Upper lobe of left lung (tissue), 6 donors: ENCODE measurements around the gene ETV7. TPM values are rescaled to one million over a fixed set of nuclear protein-coding genes. Genes with fewer than 3 reads are reported as not detected.

Experiments
- ATAC-seq, 2 donors: fragments of 200-7000 bp; cut with Tn5 transposase; one replicate each; pipeline ENCODE4 v1.9.1; 2022; ENCODE audit warnings: mild to moderate bottlenecking in 2 of 2, moderate library complexity in 2 of 2; ENCODE audit not compliant: low FRiP score in 2 of 2
- DNase-seq, 2 donors: peaks; one replicate each; pipeline ENCODE4 v3.0.0-alpha.2; 2019 to 2020
- H3K27ac ChIP-seq, 4 donors: fragments of 200-600 bp; sonication (generic); one replicate each; pipeline ENCODE4 v1.5.1; 2016 to 2019
- H3K27me3 ChIP-seq, 4 donors: fragments of 200-600 bp; sonication (generic); one replicate each; pipeline ENCODE4 v1.5.1; 2017 to 2019
- H3K36me3 ChIP-seq, 4 donors: fragments of 200-600 bp; sonication (generic); one replicate each; pipeline ENCODE4 v1.5.1; 2016 to 2019
- H3K4me1 ChIP-seq, 4 donors: fragments of 200-600 bp; sonication (generic); one replicate each; pipeline ENCODE4 v1.5.1; 2018 to 2019
- H3K4me3 ChIP-seq, 4 donors: fragments of 200-600 bp; sonication (generic); one replicate each; pipeline ENCODE4 v1.5.1; 2017 to 2019; ENCODE audit warnings: mild to moderate bottlenecking in 2 of 4, moderate library complexity in 1 of 4
- H3K9me3 ChIP-seq, 4 donors: fragments of 200-600 bp; sonication (generic); one replicate each; pipeline ENCODE4 v1.5.1; 2018 to 2019
- CTCF ChIP-seq, 6 experiments: fragments of 450-650 bp in 4 of 6; fragments of 200-600 bp in 2 of 6; sonication (generic) in 2 of 6; IDR thresholded peaks; one replicate each; pipeline ENCODE4 v1.5.1; 2016 to 2019; ENCODE audit warnings: antibody characterized with exemption in 6 of 6
- EP300 ChIP-seq, 4 donors: sonication (generic); formaldehyde crosslinking; IDR thresholded peaks; one replicate each; pipeline ENCODE4 v1.5.1; 2017; ENCODE audit warnings: antibody characterized with exemption in 4 of 4, control low read depth in 2 of 4
- POLR2A ChIP-seq, 4 donors: fragments of 450-650 bp; IDR thresholded peaks; one replicate each; pipeline ENCODE4 v1.5.1; 2016 to 2017; ENCODE audit warnings: antibody characterized with exemption in 4 of 4, mild to moderate bottlenecking in 2 of 4
- POLR2AphosphoS5 ChIP-seq, 2 donors: sonication (generic); formaldehyde crosslinking; IDR thresholded peaks; one replicate each; pipeline ENCODE4 v1.5.1; 2017; ENCODE audit warnings: antibody characterized with exemption in 2 of 2
- WGBS, 2 donors: methylation state at CpG; one replicate each; pipeline ENCODE4 v1.1.5; 2017 to 2018; 5-methylcytosine and 5-hydroxymethylcytosine counted together
- total RNA-seq, 6 donors: library from RNA; depleted of rRNA in 4 of 6; stranded (reverse); fragments of >200 nt in 4 of 6; gene quantifications; one replicate each; pipeline versions ENCODE4 v1.1.0 to v1.2.1, GENCODE V29; 2016 to 2021
- donor health status: DM: no; HTN: no; CAD: no; lungs with moderate emphysema.
- donor health status: DM: no; HTN: yes; CAD: no; lungs with severe emphysema.

The ETV7 gene
- total RNA-seq: 10 to 100 TPM in 1 of 6 donors, 1 to 10 TPM in 5; 2.0 to 10.5 (median 4.2) TPM

DNA sequence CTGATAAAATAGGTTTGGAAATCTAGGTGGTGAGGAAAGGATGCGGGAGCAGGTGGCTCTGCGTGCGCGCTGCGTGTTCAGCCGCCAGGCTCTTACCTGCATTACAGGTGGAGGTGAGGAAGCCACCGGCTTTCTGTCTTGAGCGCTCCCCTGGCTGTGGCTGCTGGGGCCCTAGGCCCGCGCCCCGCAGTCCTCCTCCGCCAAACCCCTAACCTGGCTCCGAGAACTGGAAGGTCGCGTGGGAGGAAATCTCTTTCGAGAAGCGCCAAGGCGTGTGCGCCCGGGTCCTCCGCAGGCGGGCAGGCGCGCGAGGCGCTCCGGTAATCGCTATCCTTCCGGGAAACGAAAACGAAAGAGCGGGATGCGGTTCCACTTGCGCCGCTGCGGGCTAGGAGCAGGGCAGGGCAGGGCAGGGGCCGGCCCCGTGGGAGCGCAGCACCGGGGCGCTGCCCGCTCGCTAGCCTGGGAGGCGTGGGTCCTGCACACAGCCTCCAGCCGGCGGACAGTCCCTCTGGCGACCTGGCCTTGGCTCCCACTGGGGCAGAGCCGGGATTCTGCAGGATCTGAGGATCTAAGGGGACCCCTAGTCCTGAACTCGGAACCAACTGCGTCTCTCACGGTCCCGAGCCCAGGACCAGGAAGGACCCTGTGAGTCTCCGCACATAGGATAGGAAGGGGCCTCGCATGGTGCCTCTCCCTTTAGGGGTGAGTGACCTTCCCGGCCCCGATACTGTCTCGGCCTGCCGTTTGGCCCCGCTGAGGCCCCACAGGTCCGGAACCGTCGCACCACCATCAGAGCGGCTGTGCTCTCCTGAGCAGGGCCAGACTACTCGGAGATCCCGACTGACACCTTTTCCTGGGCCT, at the start of gene ETV7:
TSS of gene ETV7 (minus strand) at position 230 of the 864 bp plus-strand sequence. CDS start at position 102, 128 bp downstream.
- Histone ChIP-seq H3K4me3 (peak within 1 kb of the TSS; percentile 49 to 79 (median 68)), H3K27ac (peak within 1 kb of the TSS; percentile 55 to 86 (median 76)), H3K27me3 (no peaks in the 10 kb centered on the region), H3K36me3 (no peaks in the 10 kb centered on the region), H3K4me1 (peaks cover 12 to 20% (median 18%) of the 10 kb centered on the region in 4 donors), H3K9me3 (no peaks in the 10 kb centered on the region)
- TF ChIP-seq EP300 (IDR thresholded peaks at IDR 0.05) (no peak), CTCF (IDR thresholded peaks at IDR 0.05) (peak in 2 of 6 experiments; percentile 12 to 16), POLR2AphosphoS5 (IDR thresholded peaks at IDR 0.05) (peak in 1 of 2 donors; percentile 33), POLR2A (IDR thresholded peaks at IDR 0.05) (peak in 2 of 4 donors; percentile 24 to 40)
- peak; percentile 83 to 89 for ATAC-seq
- WGBS, 2 donors: 13 to 27% methylated on average over 13 to 60 of the region's 65 CpGs
- DNase-seq: peak; percentile 35 to 88

DNA sequence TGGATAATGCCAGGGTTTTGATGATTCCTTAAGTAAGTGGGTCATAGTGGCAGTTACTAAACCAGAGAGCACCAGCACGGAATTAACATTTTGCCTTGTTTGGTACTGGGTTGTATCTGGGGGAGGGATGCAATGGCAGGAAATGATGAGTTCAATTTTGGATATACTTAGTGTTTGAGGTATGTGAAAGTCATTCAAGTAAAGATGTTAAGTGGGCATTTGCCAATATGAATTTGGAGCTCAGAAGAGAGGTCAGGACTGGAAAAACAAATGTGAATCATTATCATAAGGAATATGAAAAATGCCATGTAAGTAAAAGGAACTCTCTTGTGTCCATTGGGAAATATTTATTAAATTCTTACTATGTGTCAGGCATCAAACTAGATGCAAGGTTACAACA, 49.0 kb upstream of the ETV7 start:
- ATAC-seq (no peak), DNase-seq (no peak)
- TF ChIP-seq POLR2AphosphoS5 (IDR thresholded peaks at IDR 0.05) (no peak), EP300 (IDR thresholded peaks at IDR 0.05) (no peak), CTCF (IDR thresholded peaks at IDR 0.05) (no peak), POLR2A (IDR thresholded peaks at IDR 0.05) (no peak)
- Histone ChIP-seq H3K36me3 (no peaks in the 10 kb centered on the region), H3K27me3 (no peaks in the 10 kb centered on the region), H3K9me3 (no peaks in the 10 kb centered on the region), H3K27ac (no peak overlapping the region), H3K4me1 (peaks cover 6 to 8% (median 7%) of the 10 kb centered on the region in 4 donors), H3K4me3 (no peak overlapping the region)
- 93 to 94% methylated on average over 1 of the region's 1 CpG for WGBS, 2 donors

DNA sequence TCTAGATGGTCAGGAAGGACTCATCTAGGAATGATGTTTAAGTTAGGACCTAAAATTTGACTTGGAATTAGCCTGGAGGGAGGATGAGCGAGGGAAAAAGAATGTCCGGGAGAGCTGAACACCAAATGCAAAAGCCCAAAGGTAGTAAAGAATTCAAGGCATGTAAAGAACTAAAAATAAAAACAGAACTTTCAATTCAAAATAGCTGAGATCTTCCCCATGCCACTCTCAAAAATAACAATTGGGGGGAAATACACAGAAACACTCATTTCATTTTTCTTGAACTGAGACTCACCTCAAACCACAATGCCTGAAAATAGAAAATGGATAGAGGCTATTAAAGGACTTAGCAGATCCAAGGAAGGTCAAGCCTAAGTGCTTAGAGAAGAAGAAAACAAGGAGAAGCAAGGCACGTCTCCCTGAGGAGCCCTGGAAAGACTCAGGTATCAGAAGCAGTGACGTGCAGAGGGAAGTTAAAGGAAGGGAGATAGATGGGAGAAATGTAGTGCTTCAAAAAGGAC, 44.7 kb upstream of the ETV7 start:
- 87 to 90% methylated on average over 4 of the region's 4 CpGs for WGBS, 2 donors
- Histone ChIP-seq H3K27ac (no peak overlapping the region), H3K36me3 (no peaks in the 10 kb centered on the region), H3K4me1 (no peaks in the 10 kb centered on the region), H3K9me3 (no peaks in the 10 kb centered on the region), H3K4me3 (no peak overlapping the region), H3K27me3 (no peaks in the 10 kb centered on the region)
- ATAC-seq (no peak), DNase-seq (no peak)
- TF ChIP-seq POLR2A (IDR thresholded peaks at IDR 0.05) (no peak), POLR2AphosphoS5 (IDR thresholded peaks at IDR 0.05) (no peak), CTCF (IDR thresholded peaks at IDR 0.05) (no peak), EP300 (IDR thresholded peaks at IDR 0.05) (no peak)

- DNase-seq: no peak
- Histone ChIP-seq H3K36me3 (no peaks in the 10 kb centered on the region), H3K9me3 (no peaks in the 10 kb centered on the region), H3K4me3 (no peak overlapping the region), H3K27me3 (no peaks in the 10 kb centered on the region), H3K4me1 (no peaks in the 10 kb centered on the region), H3K27ac (no peak overlapping the region)
- no peak for ATAC-seq
- no peak for TF ChIP-seq EP300 (IDR thresholded peaks at IDR 0.05)
- no peak for TF ChIP-seq POLR2AphosphoS5 (IDR thresholded peaks at IDR 0.05)
- TF ChIP-seq CTCF (IDR thresholded peaks at IDR 0.05): no peak
- TF ChIP-seq POLR2A (IDR thresholded peaks at IDR 0.05): no peak
- 89 to 92% methylated on average over 4 of the region's 4 CpGs for WGBS, 2 donors
These were observed 43.7 kb upstream of the ETV7 start for GRCh38 chr6:36431197-36431596.
